Type B pancreatic cell (in vitro differentiated cells): ENCODE data around the gene PKNOX2. TPM values are rescaled to one million over a fixed set of nuclear protein-coding genes. Genes with fewer than 3 reads are reported as not detected.

Experiments used
- DNase-seq: peaks from one replicate; pipeline ENCODE4 v3.0.0; 2021; ENCODE audit warnings: mixed read lengths; ENCODE audit not compliant: unreplicated experiment; ENCODE audit errors: extremely low spot score
- H3K27ac Mint-ChIP-seq: 2 replicates; pipeline ENCODE4 v1.8.0; 2021; ENCODE audit warnings: mild to moderate bottlenecking, mixed read lengths
- H3K27me3 Mint-ChIP-seq: 2 replicates; pipeline ENCODE4 v1.8.0; 2021; ENCODE audit warnings: mixed read lengths
- H3K36me3 Mint-ChIP-seq: 2 replicates; pipeline ENCODE4 v1.8.0; 2021; ENCODE audit warnings: mixed read lengths
- H3K4me1 Mint-ChIP-seq: one replicate; pipeline ENCODE4 v1.8.0; 2021; ENCODE audit warnings: mixed read lengths; ENCODE audit not compliant: unreplicated experiment
- H3K4me3 Mint-ChIP-seq: 2 replicates; pipeline ENCODE4 v1.8.0; 2021; ENCODE audit warnings: mild to moderate bottlenecking, mixed read lengths
- H3K9me3 Mint-ChIP-seq: 2 replicates; pipeline ENCODE4 v1.8.0; 2021; ENCODE audit warnings: mixed read lengths
- total RNA-seq: library from RNA; stranded (reverse); gene quantifications from 2 replicates; pipeline ENCODE4 v1.2.1, GENCODE V29; 2021; ENCODE audit warnings: low replicate concordance
- TF ChIP-seq, protein P1 (sequence below): fragments of 200-600 bp; sonication (generic); conservative IDR thresholded peaks from 2 replicates; pipeline ENCODE4 v1.5.0; 2021; ENCODE audit warnings: antibody characterized with exemption, mild to moderate bottlenecking

PKNOX2 gene
- total RNA-seq, 1 donor from 2014 or later = 15.3 TPM

DNA sequence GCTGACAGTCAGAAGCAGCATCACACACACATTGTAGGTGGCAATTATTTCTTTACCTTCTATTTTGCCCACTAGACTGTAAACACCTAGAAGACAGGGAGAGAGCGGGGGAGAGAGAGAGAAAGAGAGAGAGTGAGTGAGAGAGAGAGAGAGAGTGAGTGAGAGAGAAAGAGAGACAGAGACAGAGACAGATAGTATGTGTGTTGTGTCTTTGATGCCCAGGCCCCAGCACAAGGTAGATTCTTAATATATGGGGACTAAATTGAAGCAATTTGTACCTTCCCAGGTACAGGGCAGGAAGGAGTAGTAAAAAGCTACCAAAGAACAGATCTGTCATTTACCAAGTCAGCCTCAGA, 163.7 kb downstream of the PKNOX2 start:
- no peaks in the 10 kb centered on the region for H3K9me3 Mint-ChIP-seq
- peaks cover 5% of the 10 kb centered on the region for H3K4me1 Mint-ChIP-seq
- TF ChIP-seq, protein P1, sequence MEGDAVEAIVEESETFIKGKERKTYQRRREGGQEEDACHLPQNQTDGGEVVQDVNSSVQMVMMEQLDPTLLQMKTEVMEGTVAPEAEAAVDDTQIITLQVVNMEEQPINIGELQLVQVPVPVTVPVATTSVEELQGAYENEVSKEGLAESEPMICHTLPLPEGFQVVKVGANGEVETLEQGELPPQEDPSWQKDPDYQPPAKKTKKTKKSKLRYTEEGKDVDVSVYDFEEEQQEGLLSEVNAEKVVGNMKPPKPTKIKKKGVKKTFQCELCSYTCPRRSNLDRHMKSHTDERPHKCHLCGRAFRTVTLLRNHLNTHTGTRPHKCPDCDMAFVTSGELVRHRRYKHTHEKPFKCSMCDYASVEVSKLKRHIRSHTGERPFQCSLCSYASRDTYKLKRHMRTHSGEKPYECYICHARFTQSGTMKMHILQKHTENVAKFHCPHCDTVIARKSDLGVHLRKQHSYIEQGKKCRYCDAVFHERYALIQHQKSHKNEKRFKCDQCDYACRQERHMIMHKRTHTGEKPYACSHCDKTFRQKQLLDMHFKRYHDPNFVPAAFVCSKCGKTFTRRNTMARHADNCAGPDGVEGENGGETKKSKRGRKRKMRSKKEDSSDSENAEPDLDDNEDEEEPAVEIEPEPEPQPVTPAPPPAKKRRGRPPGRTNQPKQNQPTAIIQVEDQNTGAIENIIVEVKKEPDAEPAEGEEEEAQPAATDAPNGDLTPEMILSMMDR = no peak
- H3K4me3 Mint-ChIP-seq = no peak overlapping the region
- no peaks in the 10 kb centered on the region for H3K36me3 Mint-ChIP-seq
- DNase-seq = no peak
- no peak overlapping the region for H3K27ac Mint-ChIP-seq
- H3K27me3 Mint-ChIP-seq = peaks cover 11% of the 10 kb centered on the region

DNA sequence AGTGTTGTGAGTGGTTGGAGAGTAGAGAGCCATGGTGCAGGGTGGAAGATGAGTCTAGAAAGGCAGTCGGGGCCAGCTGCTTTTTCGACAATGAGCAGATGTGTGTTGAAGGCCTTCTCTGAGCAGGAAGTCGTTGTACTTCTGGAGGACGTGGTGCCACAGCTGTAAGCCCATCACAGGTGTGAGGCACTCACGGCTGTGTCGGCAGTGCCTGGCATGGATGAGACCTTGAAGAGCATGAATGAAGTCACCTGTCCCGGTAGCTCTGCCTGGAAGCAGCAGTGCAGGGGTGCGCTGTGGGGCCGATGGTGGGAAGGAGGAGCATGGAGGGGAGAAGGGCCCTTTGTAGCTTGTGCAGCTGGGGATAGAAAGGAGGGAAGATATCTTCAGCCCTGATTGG, 165.2 kb downstream of the PKNOX2 start:
- no peak overlapping the region for H3K4me3 Mint-ChIP-seq
- peaks cover 6% of the 10 kb centered on the region for H3K4me1 Mint-ChIP-seq
- no peak overlapping the region for H3K27ac Mint-ChIP-seq
- H3K36me3 Mint-ChIP-seq = no peaks in the 10 kb centered on the region
- no peaks in the 10 kb centered on the region for H3K9me3 Mint-ChIP-seq
- DNase-seq = no peak
- TF ChIP-seq, protein P1 = no peak
- peaks cover 6% of the 10 kb centered on the region for H3K27me3 Mint-ChIP-seq

DNA sequence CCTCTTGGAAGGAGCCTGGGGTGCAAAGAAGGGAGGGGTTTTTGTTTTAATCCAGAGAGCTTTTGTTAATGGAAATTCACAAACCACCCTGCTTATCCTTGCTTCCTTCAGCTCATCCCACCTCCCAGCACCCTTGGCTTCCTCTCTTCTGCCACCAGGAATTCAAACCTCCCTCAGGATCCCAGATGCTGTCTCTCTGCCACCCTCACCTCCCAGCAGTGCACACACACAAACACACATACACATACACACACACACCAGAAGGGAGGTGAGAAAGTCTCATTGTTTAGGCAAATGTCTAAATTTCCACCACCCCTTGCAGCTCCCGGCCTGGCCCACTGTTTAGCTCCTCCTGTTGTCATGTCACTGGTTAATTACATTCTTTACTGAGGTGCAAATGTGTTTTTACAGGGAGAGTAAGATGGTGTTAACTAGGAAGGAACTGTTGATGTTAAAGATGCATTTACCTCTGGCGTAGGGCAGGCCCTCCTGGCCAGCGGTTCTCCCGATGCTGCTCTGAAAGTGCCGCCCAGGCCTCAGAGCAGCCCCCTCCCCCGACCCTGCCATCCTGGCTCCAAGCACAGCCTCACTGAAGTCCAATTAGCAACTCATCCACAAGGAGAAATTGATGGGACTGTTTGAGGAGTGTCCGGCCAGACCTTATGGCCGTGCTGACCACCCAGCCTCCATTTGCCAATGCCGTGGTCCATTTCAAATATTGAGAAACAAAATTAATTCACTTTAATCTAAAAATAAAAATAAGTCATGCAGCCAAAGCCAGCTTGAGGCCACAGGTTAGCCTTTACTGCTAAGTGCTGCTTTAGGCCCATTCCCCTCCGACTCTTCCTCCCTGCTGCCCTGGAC, 166.1 kb downstream of the PKNOX2 start:
- Mint-ChIP-seq H3K27ac (no peak overlapping the region), H3K27me3 (peaks cover 6% of the 10 kb centered on the region), H3K36me3 (no peaks in the 10 kb centered on the region), H3K4me1 (peaks cover 13% of the 10 kb centered on the region), H3K4me3 (no peak overlapping the region), H3K9me3 (no peaks in the 10 kb centered on the region)
- DNase-seq = no peak
- TF ChIP-seq, protein P1 = no peak

DNA sequence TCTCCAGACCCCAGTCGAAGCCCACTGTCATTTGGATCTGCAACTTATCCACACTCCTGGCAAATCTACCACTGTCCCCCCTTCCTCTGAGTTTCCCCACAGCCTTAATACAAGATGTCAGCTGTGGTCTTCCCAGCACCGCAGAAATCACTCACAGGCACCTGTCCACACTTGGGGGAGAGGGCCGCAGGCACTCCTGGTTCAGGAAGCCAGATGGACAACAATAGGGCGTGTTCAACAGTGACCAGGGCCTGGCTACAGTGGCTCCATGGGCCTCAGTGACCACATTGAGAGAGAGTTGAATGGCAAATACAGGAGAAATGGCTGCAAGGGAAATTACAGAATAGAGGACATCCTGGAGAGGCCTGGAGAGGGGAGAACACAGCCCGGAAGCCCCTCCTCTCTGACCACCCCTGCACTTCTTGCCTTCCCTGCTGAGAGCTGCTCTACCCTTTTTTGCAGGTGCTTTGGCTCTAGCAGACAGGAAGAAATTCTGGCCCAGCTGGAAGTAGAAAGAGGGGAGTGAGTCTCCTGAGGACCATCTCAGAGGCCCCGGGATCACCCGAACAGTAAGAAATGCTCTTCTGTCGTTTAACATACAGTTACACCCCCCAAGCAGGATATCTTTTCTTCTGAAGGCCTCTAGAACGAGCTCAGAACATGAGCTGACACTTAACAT, 166.9 kb downstream of the PKNOX2 start:
- no peaks in the 10 kb centered on the region for H3K9me3 Mint-ChIP-seq
- H3K27ac Mint-ChIP-seq = no peak overlapping the region
- TF ChIP-seq, protein P1 = no peak
- H3K36me3 Mint-ChIP-seq = no peaks in the 10 kb centered on the region
- H3K27me3 Mint-ChIP-seq = peaks cover 6% of the 10 kb centered on the region
- DNase-seq = no peak
- peaks cover 13% of the 10 kb centered on the region for H3K4me1 Mint-ChIP-seq
- no peak overlapping the region for H3K4me3 Mint-ChIP-seq

DNA sequence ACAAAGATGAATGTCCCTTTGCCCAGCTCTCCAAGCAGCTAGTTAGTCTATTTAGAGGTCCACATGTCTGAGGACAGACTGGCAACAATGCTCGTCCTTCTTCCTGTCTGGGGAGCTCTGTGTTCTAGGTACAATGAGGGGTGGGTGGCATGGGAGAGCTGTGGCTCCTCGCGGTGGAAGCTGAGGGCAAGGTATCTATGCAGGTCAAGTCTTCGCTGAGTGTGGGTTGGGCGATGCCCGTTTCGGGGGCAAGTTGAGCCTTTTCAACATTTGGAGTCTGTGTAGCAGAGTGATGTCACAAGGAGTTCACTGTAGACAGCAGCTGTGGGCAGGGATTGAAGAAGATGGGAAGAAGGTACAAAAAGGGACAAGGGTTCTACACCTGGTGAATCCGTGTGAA, 168.3 kb downstream of the PKNOX2 start:
- Mint-ChIP-seq H3K27me3 (peaks cover 6% of the 10 kb centered on the region), H3K4me1 (peaks cover 13% of the 10 kb centered on the region)
- TF ChIP-seq, protein P1 = no peak

More for the DNA sequence above, 168.3 kb downstream of the PKNOX2 start:
- Mint-ChIP-seq H3K4me3 (no peak overlapping the region), H3K9me3 (no peaks in the 10 kb centered on the region), H3K36me3 (no peaks in the 10 kb centered on the region), H3K27ac (no peak overlapping the region)
- DNase-seq = no peak
